D341Med (cell line): Measurements from ENCODE around the gene EVA1C.
"Not testable (repeated sequence)": the region's sequence is repeated elsewhere in the genome, so short reads cannot be mapped to it uniquely, and the experiment has no call there.

Experiments
- DNase-seq: peaks from one replicate; pipeline ENCODE4 v3.0.0; 2012; ENCODE audit warnings: low spot score

Gene EVA1C

DNA sequence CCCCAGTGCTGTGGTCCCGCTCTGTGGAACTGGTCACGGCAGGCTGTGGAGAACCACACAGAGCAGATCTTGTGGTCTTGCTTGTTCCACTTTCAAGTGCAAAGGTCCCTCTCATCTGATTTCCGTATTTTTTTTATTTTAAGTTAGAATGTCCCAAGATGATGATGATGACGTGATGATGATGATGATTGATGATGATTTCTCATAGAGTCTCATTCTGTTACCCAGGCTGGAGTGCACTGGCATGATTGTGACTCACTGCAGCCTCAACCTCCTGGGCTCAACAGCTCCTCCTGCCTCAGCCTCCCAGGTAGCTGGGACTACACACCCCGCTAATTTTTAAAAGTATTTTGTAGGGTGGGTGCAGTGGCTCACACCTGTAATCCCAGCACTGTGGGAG lies 12.2 kb downstream of the EVA1C start:
- no peak for DNase-seq

- no peak for DNase-seq
Observed at GRCh38 chr21:32425628-32426027, 13.1 kb downstream of the EVA1C start.

- DNase-seq: no peak
Observed at GRCh38 chr21:32426066-32426465, 13.6 kb downstream of the EVA1C start.

DNA sequence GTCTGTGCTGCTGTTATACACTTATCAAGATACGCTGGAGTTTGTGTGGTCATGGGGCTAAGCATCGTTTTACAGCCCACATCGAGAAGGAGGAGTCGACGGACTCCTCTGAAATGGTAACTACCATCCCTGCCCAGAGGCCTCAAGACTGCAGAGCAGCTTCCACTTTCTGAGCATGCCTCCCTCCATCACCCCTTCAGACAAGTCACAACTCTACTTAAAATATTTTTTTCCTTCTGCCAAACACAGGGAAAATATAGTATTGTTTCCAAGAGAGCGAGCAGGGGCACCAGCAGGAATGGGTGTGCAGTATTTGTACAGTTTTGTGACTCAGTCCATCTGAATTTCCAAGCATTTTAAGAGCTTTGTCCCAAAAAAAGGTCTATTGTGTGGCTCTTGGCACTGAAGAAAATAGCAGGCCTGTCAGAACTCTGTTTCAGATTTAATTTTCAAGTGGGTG lies 14.1 kb downstream of the EVA1C start:
- DNase-seq: no peak

DNA sequence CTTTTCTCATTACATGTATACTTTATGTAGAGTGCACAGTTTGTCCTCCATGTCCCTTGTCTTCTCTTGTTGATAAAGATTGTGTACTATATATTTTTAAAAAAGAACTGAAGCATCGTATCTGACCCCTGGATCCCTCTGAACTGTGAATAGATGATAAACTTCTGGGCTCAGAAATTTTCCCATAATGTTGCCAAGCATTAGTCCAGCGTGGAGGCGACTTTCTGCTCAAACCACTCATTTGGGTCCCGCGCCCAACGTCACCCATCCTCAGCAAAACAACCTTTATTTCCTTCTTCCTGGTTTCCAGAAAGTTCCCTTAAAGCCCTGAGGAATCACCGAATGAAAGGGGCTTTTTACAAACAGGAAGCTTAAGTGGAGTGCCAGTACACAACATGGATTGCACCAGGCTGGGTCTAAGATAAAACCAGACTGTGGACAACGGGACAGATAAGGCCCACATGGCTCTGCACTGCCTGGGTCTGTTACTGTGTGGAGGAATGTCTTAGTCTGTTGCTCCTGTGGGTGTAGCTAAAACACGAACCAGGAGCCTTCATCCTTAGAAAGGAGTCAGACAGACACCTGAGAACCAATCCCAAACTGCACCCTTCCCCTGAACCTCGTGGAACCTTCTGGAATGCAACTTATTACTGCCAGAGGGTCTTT lies 15.6 kb downstream of the EVA1C start:
- DNase-seq: no peak

DNA sequence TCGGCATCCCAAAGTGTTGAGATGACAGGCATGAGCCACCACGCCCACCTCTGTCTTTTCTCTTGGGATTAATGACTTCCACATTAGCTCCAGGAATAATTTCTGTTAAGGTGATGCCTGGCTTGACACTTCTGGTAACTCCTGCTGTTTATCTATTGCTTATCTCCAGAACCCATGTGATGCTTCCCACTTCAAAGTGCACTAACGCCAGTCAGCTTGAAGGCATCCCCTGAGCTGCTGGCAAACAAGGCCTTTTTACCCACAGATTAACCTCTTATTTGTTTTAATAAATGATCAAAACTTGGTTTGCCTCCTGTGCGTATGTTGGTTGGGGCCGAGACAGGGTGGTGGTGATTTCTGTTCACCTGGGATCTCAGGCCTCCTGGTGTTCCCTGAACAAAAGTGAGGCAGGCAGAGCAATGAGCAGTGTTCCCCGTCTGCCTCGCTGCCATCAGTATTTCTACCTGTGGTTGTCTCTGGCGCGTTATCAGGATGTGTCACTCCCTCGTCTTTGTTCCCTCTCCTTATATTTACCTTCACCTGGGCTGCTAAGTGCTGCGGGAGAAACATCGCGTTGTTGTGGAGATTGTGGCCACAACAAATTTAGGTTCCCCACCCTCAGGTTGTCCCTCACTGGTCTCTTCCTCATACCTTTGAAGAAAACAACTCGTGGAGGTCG lies 20.6 kb downstream of the EVA1C start:
- DNase-seq: not testable (repeated sequence)

GRCh38 chr21:32437729-32438128 lies 25.2 kb downstream of the EVA1C start:
- DNase-seq: no peak

DNA sequence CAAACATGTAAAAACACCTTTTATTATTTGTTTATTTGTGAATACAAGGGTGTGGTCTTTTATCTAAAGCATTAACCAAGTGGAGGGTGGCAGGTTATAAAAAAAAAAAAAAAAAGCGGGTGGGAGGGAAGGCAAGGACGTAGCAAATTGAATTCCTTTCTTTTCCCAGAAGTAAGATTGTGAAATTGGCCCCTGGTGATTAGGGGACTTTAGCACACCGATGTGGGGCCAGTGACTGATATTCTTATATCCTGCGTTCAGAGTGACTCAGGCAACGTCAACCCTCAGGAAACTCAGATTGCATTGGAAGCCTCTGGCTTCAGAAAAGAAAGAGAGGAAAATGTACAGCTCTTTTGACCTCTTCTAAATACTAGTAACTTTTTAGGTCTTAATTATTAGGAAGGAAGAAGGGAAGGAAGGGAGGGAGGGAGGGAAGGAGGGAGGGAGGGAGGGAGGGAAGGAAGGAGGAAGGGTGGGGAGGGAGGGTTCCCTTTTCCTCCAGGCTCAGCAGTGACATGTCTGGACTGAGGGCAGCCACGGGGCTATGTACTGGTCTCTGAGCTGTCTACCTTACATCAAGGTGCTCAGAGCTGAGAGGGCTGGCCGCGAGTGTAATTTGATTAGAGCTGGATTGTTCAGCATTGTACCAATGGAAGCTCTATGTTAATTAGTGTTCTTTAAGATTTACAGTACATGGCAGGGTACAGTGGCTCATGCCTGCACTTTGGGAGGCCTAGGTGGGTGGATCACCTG lies 30.2 kb downstream of the EVA1C start:
- DNase-seq: no peak

DNA sequence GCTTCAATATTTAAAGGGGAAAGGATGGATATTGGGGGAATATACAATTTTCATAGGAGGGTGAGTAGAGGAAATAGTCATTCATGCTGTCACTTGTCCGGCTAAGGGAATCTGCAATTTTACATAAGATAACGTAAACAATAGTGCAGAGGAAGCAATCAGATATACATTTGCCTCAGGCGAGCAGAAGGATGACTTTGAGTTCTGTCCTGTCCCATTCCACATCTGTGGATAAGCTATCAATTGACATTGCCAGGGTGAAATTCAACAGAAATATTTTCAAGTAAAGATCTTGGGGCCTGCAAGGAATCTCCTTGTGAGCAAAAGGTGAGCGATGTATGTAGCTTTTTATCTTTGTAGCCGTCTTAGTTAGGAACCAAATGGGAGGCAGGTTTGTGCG lies 32.6 kb downstream of the EVA1C start:
- DNase-seq: no peak

- DNase-seq: not testable (repeated sequence)
Observed at GRCh38 chr21:32446440-32446839, 33.9 kb downstream of the EVA1C start.

- no peak for DNase-seq
Observed at GRCh38 chr21:32447224-32447623, 34.7 kb downstream of the EVA1C start.

DNA sequence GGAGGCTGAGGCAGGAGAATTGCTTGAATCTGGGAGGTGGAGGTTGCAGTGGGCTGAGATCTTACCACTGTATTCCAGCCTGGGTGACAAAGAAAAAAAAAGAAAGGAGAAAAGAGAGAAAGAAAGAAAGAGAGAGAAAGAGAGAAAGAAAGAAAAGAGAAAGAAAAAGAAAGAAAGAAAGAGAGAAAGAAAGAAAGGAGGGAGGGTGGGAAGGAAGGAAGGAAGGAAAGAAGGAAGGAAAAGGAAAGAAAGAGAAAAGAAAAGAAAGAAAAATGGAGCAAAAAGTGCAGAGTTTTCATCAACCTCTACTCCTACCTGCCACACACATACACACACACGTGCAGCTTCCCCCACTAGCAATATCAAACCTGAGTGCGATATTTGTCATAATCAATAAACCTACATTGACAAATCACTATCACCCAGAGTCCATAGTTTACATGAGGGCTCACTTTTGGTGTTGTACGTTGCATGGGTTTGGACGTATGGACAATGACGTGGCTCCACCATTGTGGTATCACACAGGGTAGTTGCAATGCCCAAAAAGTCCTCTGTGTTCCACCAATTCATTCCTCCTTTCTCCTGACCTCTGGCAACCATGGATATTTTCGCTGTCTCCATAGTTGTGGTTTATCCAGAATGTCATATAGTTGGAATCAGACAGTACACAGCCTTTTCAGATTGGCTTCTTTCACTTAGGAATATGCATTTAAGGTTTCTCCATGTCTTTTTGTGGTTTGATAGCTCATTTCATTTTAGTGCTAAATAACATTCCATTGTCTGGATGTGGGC lies 36.5 kb downstream of the EVA1C start:
- DNase-seq: no peak

- DNase-seq: not testable (repeated sequence)
Observed at GRCh38 chr21:32450881-32451701, 38.6 kb downstream of the EVA1C start.

DNA sequence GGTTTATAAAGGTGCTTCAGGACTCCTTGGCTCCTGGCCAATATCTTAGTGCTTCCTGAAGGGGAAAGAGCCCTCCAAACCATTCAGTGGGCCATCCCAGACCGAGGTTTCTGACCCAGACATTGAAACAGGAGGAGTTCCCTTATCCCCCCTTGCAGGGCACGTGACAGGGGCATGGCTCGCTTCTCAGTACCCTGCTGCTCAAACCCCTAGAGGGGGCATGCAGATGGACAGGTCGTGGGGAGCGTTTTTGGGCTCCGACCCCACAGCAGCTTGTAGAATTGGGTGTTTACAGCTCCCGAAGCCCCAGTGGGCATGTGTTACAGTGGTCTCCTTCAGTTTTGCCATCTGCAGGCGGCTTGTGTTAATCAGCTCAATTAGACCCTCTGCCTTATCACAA lies 39.7 kb downstream of the EVA1C start:
- DNase-seq: not testable (repeated sequence)

GRCh38 chr21:32452641-32453040 lies 40.1 kb downstream of the EVA1C start:
- DNase-seq: no peak

GRCh38 chr21:32455548-32455947 lies 43.0 kb downstream of the EVA1C start:
- no peak for DNase-seq

GRCh38 chr21:32456497-32456918 lies 44.0 kb downstream of the EVA1C start:
- no peak for DNase-seq

DNA sequence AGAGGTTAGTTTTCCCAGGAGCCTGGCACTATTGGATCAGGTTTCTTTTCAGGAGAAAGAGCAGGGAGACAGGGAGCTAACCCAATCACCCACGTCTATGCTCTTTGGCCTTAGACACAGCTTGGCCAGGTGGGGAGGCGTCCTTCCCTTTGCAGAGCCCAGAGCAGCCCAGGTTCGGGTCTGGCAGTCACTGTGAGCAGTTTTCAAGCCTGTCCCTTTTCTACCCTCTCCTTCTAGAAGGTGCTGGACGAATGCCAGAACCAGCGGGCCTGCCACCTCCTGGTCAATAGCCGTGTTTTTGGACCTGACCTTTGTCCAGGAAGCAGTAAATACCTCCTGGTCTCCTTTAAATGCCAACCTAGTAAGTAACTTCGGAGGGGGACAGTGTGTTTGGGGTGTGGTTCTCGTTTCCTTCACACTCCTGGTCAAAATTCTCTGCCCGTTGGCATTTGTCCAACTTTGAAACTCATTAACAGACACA lies 44.9 kb downstream of the EVA1C start:
- no peak for DNase-seq

DNA sequence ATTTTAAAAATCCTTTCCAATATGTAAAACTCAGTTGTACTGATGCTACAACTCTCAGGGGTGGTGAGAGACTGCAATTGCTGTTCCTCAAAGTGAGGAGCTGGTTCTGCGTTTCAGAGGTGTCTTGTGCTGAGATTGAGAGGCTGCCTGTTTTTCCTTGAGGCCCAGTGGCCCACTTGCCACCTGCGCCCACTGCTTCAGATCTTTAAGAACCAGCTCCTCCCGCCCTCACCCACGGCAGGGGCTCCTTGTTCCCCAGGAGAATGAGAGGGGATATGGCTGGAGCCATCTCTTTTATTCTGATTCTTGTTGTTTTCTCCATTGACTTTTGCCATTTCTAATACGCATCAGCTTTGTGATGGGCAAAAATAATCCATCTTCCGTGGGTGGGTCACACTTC lies 45.5 kb downstream of the EVA1C start:
- no peak for DNase-seq

DNA sequence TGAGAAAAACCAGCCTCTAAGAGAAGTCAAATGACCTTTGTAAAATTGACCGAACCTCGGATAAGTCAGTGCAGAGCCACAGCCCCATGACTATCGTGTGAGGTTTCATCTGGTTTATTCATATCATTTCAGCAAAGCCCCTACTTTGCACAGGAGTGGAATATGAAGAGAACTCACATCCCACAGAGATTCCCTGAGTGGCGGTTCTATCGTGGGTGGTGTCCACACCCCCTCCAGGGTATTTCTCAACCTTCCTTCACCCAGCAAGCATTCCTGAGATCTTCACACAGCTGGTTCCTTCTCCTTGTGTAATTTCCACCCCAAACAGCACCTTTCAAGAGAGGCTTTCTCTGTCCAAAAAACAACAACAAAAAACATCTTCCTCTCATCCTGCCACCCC lies 47.5 kb downstream of the EVA1C start:
- no peak for DNase-seq

DNA sequence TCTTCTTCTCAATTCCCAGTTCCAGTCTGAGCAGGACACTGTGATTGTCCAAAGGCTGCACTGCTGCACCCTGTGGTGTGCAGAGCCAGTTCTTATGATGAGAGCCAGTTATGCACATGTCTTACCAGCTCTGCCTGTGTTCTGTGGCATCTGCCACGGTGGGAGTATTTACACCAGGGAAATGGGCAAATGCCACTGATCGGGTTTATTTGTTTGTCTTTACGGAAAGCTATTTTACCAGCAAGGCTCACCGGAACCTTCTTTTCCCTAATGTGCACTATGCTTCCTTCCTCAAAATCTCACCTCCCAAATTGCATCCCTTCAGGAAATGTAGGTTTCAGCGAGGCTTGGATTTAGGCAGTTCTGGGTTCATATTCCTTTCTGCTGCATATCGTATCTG lies 49.0 kb downstream of the EVA1C start:
- no peak for DNase-seq
